NB4 (cell line): ENCODE data around the gene HNRNPA0.

Source experiments
- CTCF ChIP-seq: IDR thresholded peaks from one replicate; pipeline ENCODE4 v1.5.1; 2012; ENCODE audit warnings: low read depth, low read length
- MAX ChIP-seq: IDR thresholded peaks from 2 replicates; pipeline ENCODE4 v1.6.1; 2011; ENCODE audit warnings: low read depth, low read length
- MYC ChIP-seq: IDR thresholded peaks from 2 replicates; pipeline ENCODE4 v1.6.1; 2011; ENCODE audit warnings: low read depth, low read length
- POLR2A ChIP-seq: IDR thresholded peaks from 2 replicates; pipeline ENCODE4 v1.6.1; 2011; ENCODE audit warnings: mild to moderate bottlenecking; ENCODE audit not compliant: insufficient read length; ENCODE audit errors: extremely low read depth

DNA sequence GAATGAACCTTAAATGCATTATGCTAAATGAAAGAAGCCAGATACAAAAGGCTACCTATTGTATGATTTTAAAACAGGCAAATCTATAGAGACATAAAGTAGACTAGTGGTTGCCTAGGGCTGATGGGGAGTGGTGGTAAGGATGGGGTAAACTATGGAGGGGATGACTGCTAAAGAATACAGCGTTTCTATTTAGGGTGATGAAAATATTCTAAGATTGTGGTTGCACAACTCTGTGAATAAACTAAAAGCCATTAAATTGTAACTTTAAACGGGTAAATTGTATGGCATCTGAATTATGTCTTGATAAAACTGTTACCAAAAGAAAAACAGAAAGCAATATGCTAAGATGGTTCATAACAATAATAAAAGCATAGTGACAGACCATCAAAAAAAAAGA is 39.7 kb downstream of the HNRNPA0 start:
- TF ChIP-seq CTCF (no peak), POLR2A (no peak), MYC (no peak), MAX (no peak)
